HG03442 (cell line): ENCODE results near the gene RYR1.
"Not testable (repeated sequence)": the region's sequence is repeated elsewhere in the genome, so short reads cannot be mapped to it uniquely, and the experiment has no call there.

ENCODE experiments used
- ATAC-seq: cut with Tn5 transposase; IDR thresholded peaks from one replicate; pipeline ENCODE4 v1.9.1; 2021; ENCODE audit warnings: mild to moderate bottlenecking, moderate library complexity; ENCODE audit not compliant: unreplicated experiment

The RYR1 gene

DNA sequence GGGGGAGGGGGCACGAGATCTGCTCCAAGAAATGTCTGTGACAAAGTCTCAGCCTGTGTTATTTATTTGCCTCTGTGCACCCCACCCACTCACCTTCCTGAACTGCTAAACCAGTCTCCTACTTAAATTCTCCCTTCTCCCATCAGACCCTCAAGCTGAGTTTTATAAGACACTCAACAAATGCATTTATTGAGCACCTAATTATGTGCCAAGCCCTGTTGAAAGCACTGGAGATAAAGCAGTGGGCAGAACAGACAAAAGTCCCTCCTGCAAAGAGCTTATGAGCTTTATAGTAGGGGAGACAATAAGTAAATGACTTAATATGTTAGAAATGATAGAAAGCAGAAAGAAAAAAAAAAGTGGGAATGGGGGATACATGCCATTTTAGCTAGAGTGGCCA lies 34.0 kb upstream of the RYR1 start:
- no peak for ATAC-seq

DNA sequence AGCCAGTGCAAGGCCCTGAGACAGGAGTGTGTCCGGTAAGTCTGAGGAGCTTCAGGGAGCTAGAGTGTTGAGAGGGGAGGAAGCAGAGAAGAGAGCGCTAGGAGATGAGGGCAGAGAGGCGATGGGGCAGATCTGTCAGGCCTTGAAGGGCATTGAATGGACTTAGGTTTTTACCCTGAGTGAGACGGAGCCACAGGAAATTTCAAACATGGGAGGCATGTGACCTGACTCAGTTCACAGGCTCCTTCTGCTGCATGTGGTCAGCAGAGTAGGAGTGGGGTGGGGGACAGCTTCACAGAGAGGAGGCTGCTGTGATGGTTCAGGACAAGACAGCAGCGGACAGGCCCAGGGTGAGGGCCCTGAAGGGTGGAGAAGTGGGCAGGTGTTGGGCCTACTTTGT lies 33.1 kb upstream of the RYR1 start:
- ATAC-seq: no peak

DNA sequence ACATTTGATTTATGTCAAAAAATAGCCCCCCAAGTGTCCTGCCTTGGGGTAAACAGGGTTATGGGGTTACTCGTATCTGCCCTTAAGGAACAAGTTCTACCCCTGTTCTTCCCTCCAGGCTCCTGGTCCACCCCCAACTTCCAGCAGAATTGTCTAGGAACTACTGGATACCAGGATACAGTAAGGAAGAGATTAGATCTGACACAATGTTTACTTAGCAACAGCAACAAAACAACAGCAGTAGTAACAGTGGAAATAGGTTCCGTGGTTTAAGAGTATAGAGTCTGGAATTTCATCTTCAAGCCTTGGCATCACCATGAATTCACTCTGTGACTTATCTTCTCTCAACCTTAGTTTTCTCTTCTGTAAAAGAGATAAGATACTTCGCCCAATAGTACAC lies 32.3 kb upstream of the RYR1 start:
- ATAC-seq: no peak

DNA sequence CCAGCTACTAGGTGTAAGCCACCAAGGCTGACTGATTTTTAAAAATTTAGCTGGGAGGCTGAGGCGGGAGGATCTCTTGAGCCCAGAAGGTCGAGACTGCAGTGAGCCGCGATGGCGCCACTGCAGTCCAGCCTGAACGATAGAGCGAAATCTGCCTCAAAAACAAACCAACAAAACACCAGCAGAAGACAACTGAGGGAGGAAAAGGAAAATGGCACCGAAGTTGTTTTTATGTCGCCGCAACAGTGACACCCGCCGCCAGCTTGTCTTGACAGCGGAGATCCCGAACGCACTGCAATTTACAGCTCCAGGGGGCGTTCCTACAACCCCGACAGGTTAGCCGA lies 30.9 kb upstream of the RYR1 start:
- no peak for ATAC-seq

DNA sequence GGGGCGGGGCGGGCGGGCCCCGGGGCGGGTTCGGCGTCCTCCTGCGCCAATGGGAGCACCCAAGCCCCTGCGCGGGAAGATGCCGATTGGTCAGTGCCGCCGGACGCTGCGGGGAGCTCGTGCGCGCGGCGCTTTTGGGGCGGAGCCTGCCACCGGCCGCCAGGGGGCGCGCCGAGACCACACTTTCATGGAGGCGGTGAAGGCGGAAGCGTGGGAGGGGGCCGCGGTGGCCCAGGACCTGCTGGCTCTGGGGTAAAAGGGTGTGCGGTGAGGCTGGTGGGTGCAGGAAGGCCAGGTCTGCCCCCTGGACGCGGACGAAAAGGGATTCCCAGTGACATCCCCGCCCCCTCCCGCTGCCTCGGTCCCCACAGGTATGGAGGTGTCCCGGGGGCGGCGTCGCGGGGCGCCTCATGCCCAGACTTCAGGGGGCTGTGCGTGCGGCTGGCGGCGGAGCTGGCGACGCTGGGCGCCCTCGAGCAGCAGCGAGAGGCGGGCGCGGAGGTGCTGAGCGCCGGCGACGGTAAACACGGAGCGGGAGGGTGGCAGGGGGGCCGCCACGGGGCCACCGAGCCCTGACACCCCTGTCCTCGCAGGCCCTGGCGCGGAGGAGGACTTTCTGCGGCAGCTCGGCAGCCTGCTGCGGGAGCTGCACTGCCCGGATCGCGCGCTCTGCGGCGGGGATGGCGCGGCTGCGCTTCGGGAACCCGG lies 30.4 kb upstream of the RYR1 start, which contains the start of gene FAM98C:
Gene FAM98C (plus strand): TSS at position 127 of the 708 bp plus-strand sequence. CDS start 61 bp downstream, at position 188.
- peak; percentile 88 for ATAC-seq

DNA sequence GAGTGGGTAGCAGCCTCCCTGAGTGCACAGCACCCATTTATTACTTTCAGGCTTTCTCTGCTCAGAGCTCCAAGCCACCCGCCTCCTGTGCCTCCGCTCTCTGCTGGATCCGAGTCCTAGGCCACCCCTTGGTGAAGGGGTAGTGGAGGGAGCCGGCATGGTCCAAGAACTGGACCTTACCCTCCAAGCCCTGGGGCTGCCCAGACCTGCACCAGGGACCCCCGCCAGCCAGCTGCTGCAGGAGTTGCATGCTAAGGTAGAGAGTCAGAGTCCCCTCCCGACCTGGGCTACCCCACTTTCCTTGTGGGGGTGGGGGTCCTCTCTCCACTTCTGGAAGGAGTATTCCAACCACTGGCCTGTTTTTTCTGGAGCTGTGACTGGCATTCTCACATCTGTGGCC lies 28.6 kb upstream of the RYR1 start:
- ATAC-seq: no peak

GRCh38 chr19:38405276-38405675 lies 28.2 kb upstream of the RYR1 start:
- ATAC-seq: no peak

- no peak for ATAC-seq
Measured at GRCh38 chr19:38409631-38410133, 23.8 kb upstream of the RYR1 start.

DNA sequence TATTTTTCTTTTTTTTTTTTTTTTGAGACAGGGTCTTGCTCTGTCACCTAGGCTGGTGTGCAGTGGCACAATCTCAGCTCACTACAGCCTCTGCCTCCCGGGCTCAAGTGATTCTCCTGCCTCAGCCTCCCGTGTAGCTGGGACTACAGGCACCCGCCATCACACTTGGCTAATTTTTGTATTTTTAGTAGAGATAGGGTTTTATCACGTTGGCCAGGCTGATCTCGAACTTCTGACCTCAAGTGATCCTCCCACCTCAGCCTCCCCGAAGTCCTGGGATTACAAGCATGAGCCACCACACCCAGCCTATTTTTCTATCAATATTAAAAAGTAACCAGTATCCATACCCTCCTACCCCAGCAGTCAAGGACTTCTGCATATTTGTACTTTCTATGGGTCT lies 23.1 kb upstream of the RYR1 start:
- ATAC-seq: not testable (repeated sequence)

- ATAC-seq: no peak
Measured at GRCh38 chr19:38411041-38411712, 22.3 kb upstream of the RYR1 start.

GRCh38 chr19:38411898-38412297 lies 21.6 kb upstream of the RYR1 start:
- not testable (repeated sequence) for ATAC-seq

- no peak for ATAC-seq
Measured at GRCh38 chr19:38412491-38412890, 21.0 kb upstream of the RYR1 start.

- ATAC-seq: no peak
Measured at GRCh38 chr19:38412961-38413360, 20.5 kb upstream of the RYR1 start.

- ATAC-seq: no peak
Measured at GRCh38 chr19:38413416-38413815, 20.1 kb upstream of the RYR1 start.

DNA sequence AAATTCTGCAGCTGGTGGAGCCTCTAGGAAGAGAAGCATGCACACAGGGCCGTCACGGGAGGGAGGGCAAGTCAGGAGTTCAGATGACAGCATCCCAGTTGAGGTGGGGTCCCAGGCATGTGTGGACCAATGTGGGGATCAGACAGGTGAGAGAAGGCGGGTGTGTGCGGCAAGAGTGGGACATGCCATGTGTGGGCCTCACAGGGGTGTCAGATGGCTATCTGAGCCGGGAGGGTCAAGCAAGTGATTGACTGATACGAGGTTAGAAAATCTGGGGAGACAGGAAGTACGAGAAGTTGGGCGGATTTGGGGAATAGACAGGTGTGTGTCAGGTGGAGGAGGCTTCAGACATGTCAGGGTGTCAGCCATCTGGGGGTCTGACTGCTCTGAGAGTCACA lies 16.3 kb upstream of the RYR1 start:
- ATAC-seq: no peak

DNA sequence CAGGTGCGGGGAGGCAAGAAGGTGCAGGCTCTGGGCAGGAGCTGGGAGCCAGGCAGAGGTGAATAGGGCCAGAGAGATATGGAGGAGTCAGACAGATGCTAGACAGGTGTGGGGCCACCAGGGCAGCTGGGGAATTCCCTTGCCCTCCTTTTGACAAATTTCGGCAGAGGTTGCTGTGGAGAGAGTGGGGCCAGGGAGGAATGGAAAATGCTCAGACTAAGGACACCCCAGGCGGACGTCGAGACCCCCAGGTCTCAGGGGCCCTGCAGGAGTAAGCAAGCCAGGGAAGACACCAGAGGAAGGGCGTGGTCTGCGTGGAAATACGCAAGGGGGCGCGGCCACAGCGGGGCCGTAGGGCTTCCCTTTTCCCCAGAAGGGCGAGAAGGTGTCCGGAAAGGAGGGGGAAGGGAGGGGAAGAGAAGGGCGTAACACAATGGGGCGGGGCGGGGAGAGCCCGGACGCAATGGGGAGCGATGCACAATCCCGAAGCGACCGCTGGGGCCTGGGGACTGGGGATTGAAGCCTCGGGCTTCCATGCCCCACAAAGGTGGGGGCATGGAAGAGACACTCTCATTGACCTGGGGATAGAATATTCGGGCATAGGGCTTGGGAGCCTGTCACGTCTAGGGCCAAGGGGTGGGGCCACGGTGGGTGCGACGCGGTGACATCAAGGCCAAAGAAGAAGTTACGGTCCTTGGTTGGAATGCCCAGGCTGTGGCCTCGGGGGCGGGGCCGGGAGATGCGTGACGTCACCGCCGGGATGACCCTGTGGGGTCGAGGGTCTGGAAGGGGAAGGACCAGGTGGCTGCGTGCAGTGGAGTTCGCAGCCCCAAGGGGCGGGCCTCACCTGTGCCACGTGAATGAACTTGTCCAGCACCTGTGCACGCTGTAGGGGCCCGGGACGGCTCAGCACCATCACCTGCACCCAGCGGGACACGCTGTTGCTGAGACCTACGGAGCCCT lies 15.7 kb upstream of the RYR1 start:
- ATAC-seq: no peak

DNA sequence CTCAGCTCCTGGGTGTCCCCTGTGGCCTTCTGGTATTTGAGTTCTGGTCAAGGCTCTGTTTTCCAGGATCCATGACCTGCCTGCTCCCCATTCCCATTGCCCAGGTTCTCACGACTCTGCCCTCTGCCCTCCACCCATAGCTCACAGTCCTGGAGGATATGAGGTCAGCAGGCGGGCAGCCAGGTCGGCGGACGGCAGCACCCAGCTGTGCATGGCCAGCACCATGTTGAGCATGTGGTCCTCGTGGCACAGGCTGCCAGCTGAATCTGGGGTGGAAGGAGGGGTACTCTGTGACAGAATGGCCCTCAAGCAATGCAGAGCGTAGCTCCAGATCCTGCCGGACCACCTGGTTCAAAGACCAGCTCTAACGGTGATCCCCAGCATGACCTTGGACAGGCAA lies 12.6 kb upstream of the RYR1 start:
- no peak for ATAC-seq

- no peak for ATAC-seq
Measured at GRCh38 chr19:38421856-38422255, 11.6 kb upstream of the RYR1 start.

GRCh38 chr19:38422438-38422837 lies 11.1 kb upstream of the RYR1 start:
- ATAC-seq: no peak

DNA sequence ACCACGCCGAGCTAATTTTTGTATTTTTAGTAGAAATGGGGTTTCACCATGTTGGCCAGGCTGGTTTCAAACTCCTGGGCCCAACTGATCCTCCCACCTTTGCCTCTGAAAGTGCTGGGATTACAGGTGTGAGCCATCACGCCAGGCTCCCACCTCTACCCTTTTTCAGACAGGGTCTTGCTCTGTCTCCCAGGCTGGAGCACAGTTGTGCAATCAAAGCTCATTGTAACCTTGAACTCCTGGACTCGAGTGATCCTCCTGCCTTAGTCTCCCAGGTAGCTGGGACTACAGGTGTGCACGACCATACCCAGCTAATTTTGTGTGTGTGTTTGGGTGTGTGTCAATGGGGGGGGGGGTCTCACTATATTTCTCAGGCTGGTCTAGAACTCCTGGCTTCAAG lies 9.2 kb upstream of the RYR1 start:
- ATAC-seq: no peak

DNA sequence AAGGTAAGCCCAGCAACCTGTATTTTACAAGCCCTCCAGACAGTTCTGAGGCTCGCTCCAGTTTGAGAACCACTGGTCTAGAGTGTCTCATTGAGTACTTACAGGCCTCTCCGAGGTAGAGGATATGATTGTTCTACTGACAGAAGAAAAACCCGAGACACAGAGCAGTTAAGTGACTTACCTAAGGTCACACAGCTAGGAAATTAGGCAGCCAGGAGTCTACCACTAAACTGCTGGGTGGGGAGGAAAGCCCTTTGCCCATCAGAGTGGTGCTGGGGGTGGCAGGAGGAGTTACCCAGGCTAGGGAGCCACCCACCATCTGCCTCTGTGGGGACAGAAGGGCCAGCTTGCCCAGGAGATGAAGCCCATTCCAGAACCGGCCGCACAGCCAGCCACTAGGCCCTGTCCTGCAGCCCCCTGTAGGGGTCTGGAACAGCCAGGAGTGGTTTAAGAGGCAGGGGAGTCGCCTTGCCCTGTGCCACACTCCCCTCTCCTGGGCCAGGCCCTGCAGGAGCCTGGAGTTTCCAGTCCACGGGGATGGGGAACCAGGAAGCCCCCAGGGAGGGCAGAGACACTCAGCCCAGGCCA lies 8.2 kb upstream of the RYR1 start:
- ATAC-seq: no peak
